ENCODE data around the gene FAM168A. TPM values are rescaled to one million over a fixed set of nuclear protein-coding genes. Genes with fewer than 3 reads are reported as not detected.

The FAM168A gene
- total and polyA plus RNA-seq, 10 of the 15 experiments (the other 5 are each of a cell fraction or from before 2014, with no cell fraction given), result 1.7 to 20.0 (median 10.0) TPM

GRCh38 chr11:73453562-73453961 is 144.3 kb downstream of the FAM168A start:
- no peak overlapping the region for H3K9ac ChIP-seq (ENCODE audit: control insufficient read depth, insufficient read depth, low read length)
- H3K27me3 ChIP-seq (replicated peaks in 1 of 2; ENCODE audit: control insufficient read depth in 2 of 2, insufficient read depth in 2 of 2, low read length in 1 of 2), result no peaks in the 10 kb centered on the region
- H3K4me3 ChIP-seq, result no peak overlapping the region
- no TSS peak for BruUV-seq (replicated peaks)
- no peaks in the 10 kb centered on the region for H3K9me3 ChIP-seq (replicated peaks; ENCODE audit: control insufficient read depth, insufficient read depth, low read length)
- ChIA-PET POLR2A (interaction anchor here (0.6 kb wide), 1 partner anchor 14 kb away, joined by 5 read pairs; no protein-coding TSS in a partner anchor), CTCF (interaction anchor here (0.7 to 1.9 kb wide), 4 partner anchors 9 to 102 kb away, joined by 3 to 5 read pairs (median 4); no protein-coding TSS in a partner anchor), RAD21 (ENCODE audit: unreplicated experiment) (no interaction called here), SMC1A (ENCODE audit: uncharacterized antibody, unreplicated experiment) (interaction anchor here (0.6 to 1.4 kb wide), 6 partner anchors 9 to 172 kb away, joined by 3 to 4 read pairs (median 4); no protein-coding TSS in a partner anchor)
- TF ChIP-seq SRF (IDR thresholded peaks at IDR 0.05; ENCODE audit: low read depth in 2 of 2, low read length in 2 of 2), result no peak
- TF ChIP-seq, protein P1, sequence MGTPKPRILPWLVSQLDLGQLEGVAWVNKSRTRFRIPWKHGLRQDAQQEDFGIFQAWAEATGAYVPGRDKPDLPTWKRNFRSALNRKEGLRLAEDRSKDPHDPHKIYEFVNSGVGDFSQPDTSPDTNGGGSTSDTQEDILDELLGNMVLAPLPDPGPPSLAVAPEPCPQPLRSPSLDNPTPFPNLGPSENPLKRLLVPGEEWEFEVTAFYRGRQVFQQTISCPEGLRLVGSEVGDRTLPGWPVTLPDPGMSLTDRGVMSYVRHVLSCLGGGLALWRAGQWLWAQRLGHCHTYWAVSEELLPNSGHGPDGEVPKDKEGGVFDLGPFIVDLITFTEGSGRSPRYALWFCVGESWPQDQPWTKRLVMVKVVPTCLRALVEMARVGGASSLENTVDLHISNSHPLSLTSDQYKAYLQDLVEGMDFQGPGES (IDR thresholded peaks at IDR 0.05), result no peak
- no peak for TF ChIP-seq TCF12 (IDR thresholded peaks at IDR 0.05; ENCODE audit: low read depth, low read length)
- no peak for TF ChIP-seq CHD4 (IDR thresholded peaks at IDR 0.05)
- TF ChIP-seq CREB1 (IDR thresholded peaks at IDR 0.05; ENCODE audit: low read depth), result no peak
- TF ChIP-seq ZNF217 (IDR thresholded peaks at IDR 0.05), result no peak
- no peak for TF ChIP-seq LARP7 (IDR thresholded peaks at IDR 0.05)
- TF ChIP-seq NRF1 (conservative IDR thresholded peaks at IDR 0.05; ENCODE audit: low read depth, low read length), result no peak
- no peak for TF ChIP-seq JUNB (IDR thresholded peaks at IDR 0.05)
- no peak for TF ChIP-seq NFXL1 (IDR thresholded peaks at IDR 0.05; ENCODE audit: borderline replicate concordance)
- TF ChIP-seq TBL1XR1 (IDR thresholded peaks at IDR 0.05; ENCODE audit: low read depth, low read length), result no peak
- TF ChIP-seq SIN3A (IDR thresholded peaks at IDR 0.05; ENCODE audit: low read depth, low read length), result no peak
- TF ChIP-seq GABPA (IDR thresholded peaks at IDR 0.05; ENCODE audit: low read depth), result no peak
- no peak for TF ChIP-seq BACH1 (IDR thresholded peaks at IDR 0.05; ENCODE audit: borderline replicate concordance)
- TF ChIP-seq CEBPB (IDR thresholded peaks at IDR 0.05; ENCODE audit: borderline replicate concordance in 1 of 2, low read depth in 2 of 2, low read length in 2 of 2), result no peak
- no peak for TF ChIP-seq EP300 (IDR thresholded peaks at IDR 0.05; ENCODE audit: borderline replicate concordance in 1 of 2, control insufficient read depth in 1 of 2, low read depth in 2 of 2, low read length in 2 of 2)
- no peak for TF ChIP-seq TCF7 (IDR thresholded peaks at IDR 0.05; ENCODE audit: borderline replicate concordance)
- TF ChIP-seq MEF2B (IDR thresholded peaks at IDR 0.05; ENCODE audit: partially characterized antibody, poor library complexity, severe bottlenecking), result no peak
- in situ Hi-C loops (cut with MboI) (no loop called here), intact Hi-C loops (cut with micrococcal nuclease; ENCODE audit: unreplicated experiment) (no loop called here)
- ATAC-seq (no peak), DNase-seq (ENCODE audit: low read depth, low spot score) (no peak), FAIRE-seq (no peak)
- no peak overlapping the region for H2AFZ ChIP-seq (ENCODE audit: control insufficient read depth, low read depth, low read length)
- no peaks in the 10 kb centered on the region for H3K79me2 ChIP-seq (ENCODE audit: control insufficient read depth, insufficient read depth, low read length)
- H4K20me1 ChIP-seq (ENCODE audit: control insufficient read depth, insufficient read depth), result no peaks in the 10 kb centered on the region
- no peak overlapping the region for H3K27ac ChIP-seq (ENCODE audit: control insufficient read depth, insufficient read depth)
- no peaks in the 10 kb centered on the region for H3K36me3 ChIP-seq (ENCODE audit: control insufficient read depth in 2 of 2, insufficient read depth in 2 of 2, low read length in 1 of 2)
- no peak overlapping the region for H3K4me2 ChIP-seq (ENCODE audit: control insufficient read depth, insufficient read depth)
- 78% methylated on average over 4 of the region's 4 CpGs for WGBS (ENCODE audit: insufficient coverage, insufficient replicate concordance, low lambda C conversion rate, missing lambda C conversion rate)
- no peaks in the 10 kb centered on the region for H3K4me1 ChIP-seq (ENCODE audit: control insufficient read depth, insufficient read depth, low read length)
